ENCODE results near the gene C2CD2L.
"Not testable (repeated sequence)": the region's sequence is repeated elsewhere in the genome, so short reads cannot be mapped to it uniquely, and the experiment has no call there.

Gene C2CD2L

DNA sequence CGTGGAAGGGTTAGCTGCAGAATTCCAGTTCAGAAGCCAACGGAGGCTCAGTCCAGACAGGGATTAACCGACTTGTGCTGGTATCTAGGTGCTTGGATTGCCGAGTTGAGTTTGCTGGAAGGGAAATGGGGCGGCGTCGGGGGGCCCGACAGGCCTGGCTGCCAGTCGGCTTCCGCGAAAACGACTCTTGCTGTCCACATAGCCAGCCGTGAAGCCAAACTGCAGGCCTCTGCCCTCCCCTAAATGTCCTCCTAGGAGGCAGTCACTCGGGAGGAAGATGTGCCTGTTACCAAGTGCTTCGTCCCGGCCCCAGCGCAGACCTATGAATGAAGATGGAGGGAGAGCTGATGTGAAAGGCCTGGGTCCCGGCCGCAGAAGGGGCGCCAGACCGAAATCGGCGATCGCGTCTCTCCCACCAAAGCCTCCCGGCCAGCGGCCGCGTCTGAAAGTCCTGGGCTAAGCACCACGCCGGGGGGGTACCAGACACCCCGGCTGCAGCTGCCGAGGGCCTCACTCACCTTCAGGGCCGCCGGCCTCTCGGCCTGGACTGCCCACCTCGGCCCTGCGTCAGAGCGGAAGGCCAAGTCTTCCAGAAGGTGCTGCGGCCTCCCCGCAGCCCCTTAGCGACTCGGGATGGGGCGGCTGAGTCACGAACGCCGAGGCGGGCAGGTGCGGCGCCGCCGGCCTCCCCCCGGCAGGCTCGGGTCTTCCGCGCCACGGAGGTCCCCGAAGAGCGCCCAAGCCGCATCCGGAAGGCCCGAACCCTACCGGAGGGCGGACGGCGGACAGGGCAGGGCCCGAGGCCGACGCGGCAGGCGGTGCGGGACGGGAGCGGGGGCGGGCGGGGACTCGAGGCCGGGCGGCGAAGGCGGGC, 13.0 kb upstream of the C2CD2L start:
- peak; percentile 43 for DNase-seq

GRCh38 chr11:119094816-119095065, 12.4 kb upstream of the C2CD2L start:
- peak; percentile 84 for DNase-seq

GRCh38 chr11:119095066-119095880, 11.9 kb upstream of the C2CD2L start:
- peak; percentile 99 for DNase-seq

GRCh38 chr11:119099711-119100110, 7.4 kb upstream of the C2CD2L start:
- DNase-seq, result no peak

- peak; percentile 39 for DNase-seq
These were observed 6.7 kb upstream of the C2CD2L start for GRCh38 chr11:119100246-119100970.

DNA sequence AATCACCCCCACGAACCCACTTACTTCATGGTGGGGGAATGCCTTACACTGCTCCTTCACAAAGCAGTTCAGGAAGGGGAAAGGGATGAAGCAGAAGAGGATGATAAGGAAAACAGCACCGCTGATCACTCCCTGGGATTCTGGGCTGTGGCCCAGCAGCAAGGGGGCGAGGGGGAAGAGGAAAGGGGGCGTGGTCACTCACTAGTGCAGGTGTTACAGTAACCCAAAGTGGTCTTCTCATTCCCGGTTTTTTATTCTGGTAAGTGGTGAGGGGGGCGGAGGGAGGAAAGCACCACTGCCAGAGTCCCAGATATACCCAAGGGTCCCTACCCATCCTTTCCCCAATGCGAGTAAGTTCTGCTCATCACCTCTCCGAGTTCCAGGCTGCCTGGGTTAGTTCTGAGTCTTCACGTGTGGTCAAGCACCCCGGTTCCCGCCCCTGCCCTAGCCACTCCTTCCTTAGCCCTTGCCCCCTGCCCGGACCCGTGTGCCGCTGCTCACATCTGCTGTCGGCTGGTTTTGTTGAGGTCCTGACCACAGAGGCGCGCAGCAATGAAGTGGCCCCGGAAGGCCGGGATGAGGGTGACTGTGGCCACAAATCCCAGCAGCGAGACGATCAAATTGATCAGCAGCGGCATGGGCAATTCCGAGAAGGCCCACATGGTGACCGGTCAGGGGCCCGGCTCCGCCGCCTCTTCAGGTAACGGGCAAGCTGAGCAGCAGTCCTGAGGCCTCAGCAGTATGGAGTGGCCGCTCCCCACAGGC, 6.0 kb upstream of the C2CD2L start:
- DNase-seq, result peak; percentile 39

GRCh38 chr11:119101759-119102423, 5.3 kb upstream of the C2CD2L start, which contains the start of gene DPAGT1:
Gene DPAGT1, minus strand, starts transcription at chr11:119101853. Its CDS starts 198 bp downstream, at chr11:119101655.
- peak; percentile 98 for DNase-seq

GRCh38 chr11:119103161-119103664, 3.9 kb upstream of the C2CD2L start:
- not testable (repeated sequence) for DNase-seq

- no peak for DNase-seq
These were observed 3.4 kb upstream of the C2CD2L start for GRCh38 chr11:119103793-119104192.

- peak; percentile 4 for DNase-seq
These were observed 498 bp downstream of the C2CD2L start for GRCh38 chr11:119107538-119108145.

- DNase-seq, result peak; percentile 15
These were observed 1.2 kb downstream of the C2CD2L start for GRCh38 chr11:119108146-119108856.

DNA sequence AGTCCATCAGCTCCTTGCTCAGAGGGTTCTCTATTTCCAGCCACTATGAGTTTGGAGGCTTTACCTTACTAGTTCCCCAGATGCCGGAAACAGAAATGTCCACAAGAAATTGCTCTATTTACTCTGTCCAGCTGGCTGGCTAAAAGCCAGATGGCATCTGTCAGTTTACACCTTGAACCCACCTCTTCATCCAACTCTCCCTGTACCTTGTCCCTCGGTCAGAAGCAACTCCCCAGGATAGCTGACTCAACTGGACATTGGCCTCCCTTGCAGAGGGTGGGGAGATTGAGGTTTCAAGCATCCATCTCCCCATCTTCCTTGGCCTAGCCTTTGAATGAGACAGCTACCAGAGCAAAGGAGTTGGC, 1.7 kb downstream of the C2CD2L start:
- DNase-seq, result no peak

GRCh38 chr11:119109843-119110242, 2.7 kb downstream of the C2CD2L start:
- DNase-seq, result no peak

DNA sequence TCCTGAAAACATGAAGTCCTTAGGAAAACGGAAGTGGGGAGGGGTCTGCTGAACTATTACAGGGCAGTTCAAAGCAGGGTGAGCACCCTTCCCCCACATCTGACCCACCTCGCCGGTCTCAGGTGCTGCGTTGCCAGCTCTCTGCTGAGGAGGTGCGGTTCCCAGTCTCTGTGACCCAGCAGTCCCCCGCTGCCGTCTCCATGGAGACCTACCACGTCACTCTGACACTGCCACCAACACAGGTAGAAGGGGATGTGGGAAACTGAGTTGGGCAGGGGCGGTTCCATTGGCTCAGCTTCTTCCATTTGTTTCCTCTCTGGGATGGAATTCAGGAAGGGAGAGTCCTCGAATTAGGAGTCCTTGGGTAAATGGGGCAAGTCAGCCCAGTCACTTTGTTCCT, 3.3 kb downstream of the C2CD2L start:
- no peak for DNase-seq

DNA sequence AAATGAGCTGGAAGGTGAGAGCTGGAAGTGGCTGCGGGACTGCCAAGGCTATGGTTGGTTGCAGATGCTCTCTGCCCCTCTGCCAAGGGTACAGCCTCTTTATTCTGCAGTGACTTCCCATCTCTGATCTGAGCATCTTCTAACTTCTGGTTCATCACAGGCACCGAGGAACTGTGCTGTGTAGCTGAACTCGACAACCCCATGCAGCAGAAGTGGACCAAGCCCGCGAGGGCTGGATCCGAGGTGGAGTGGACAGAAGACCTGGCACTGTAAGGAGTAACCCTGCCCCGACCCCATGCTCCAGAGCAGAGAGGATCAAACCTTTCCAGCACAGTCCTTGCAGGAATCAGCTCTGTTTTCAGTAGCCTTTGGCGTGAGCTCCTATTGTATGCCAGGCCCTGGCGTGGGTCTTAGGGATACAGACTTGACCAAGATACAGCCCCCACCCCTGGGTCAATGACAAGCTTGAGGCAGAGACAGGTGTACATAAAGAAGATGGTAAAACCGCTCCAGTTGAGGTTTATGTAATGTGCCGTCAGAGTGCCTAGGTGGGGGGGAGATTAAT, 4.3 kb downstream of the C2CD2L start:
- DNase-seq, result no peak

DNA sequence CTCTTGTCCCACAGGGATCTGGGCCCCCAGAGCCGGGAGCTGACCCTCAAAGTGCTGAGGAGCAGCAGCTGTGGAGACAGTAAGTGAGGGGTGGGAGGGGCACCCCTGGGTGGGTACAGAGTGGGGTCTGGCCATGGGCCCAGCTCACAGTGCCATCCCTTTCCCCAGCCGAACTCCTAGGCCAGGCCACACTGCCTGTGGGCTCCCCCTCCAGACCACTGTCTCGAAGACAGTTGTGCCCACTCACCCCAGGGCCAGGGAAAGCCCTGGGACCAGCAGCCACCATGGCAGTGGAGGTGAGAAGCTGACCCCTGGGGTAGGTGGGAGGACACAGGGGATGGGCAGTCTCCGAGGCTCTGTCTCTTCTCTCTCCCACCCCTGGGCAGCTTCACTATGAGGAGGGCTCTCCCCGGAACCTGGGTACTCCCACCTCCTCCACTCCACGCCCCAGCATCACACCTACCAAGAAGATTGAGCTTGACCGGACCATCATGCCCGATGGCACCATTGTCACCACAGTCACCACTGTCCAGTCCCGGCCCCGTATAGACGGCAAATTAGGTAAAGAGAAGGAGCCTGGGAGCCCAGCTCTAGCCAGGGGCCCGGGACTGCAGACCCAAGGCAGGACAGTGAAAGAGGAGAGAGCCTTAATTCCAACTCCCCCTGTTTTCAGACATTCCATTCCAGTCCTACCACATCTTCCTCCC, 5.3 kb downstream of the C2CD2L start:
- DNase-seq, result no peak

- DNase-seq, result no peak
These were observed 6.6 kb downstream of the C2CD2L start for GRCh38 chr11:119113716-119114115.

- DNase-seq, result no peak
These were observed 7.2 kb downstream of the C2CD2L start for GRCh38 chr11:119114351-119114750.

DNA sequence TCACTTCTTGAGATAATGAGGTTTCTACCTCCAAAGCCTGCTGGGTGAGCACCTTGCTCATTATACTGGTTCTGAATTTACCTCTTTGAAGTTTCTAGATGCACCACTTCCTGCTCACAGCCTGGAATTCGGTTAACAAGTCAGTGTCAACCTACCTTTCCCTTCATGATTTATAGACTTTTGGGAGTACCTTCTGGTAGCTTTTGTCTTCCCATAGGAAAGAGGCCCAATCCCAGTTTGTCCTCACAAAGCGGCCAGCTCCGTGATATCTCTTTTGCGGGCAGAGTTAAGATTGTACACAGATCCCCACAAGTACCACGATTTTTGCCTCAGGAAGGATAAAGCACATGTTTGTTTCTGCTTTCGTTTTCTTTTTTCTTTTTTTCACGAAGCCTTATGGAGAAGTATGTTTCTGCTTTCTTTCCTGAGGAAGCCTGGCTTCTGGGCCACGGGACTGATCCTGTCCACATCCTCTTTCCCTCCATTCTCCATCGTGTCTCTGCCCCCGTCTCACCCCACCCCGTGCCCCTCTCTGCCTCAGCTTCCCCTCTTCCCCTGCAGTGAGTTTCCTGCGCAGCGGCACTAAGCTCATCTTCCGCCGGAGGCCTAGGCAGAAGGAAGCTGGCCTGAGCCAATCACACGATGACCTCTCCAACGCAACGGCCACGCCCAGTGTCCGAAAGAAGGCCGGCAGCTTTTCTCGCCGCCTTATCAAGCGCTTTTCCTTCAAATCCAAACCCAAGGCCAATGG, 8.5 kb downstream of the C2CD2L start:
- DNase-seq, result no peak
